Mesendoderm (in vitro differentiated cells): Measurements from ENCODE around the gene ERCC4.
"Not testable (repeated sequence)": the region's sequence is repeated elsewhere in the genome, so short reads cannot be mapped to it uniquely, and the experiment has no call there.

Source experiments
- DNase-seq: peaks from one replicate; pipeline ENCODE4 v3.0.0; 2013
- H2AK5ac ChIP-seq: 2 replicates; pipeline ENCODE4 v1.6.1; 2013; ENCODE audit warnings: low read length, inconsistent platforms
- H2BK120ac ChIP-seq: 2 replicates; pipeline ENCODE4 v1.6.1; 2013; ENCODE audit warnings: low read depth, mild to moderate bottlenecking, low read length, moderate library complexity, mixed read lengths
- H2BK15ac ChIP-seq: replicated peaks from 2 replicates; pipeline ENCODE4 v1.6.1; 2013; ENCODE audit warnings: low read depth, mild to moderate bottlenecking, moderate library complexity
- H2BK5ac ChIP-seq: 2 replicates; pipeline ENCODE4 v1.6.1; 2013; ENCODE audit warnings: low read length, inconsistent platforms
- H3K18ac ChIP-seq: 2 replicates; pipeline ENCODE4 v1.6.1; 2013; ENCODE audit warnings: mild to moderate bottlenecking, low read length, mixed read lengths
- H3K23ac ChIP-seq: one replicate; pipeline ENCODE4 v1.6.1; 2013; ENCODE audit warnings: low read length
- H3K27ac ChIP-seq: 2 replicates; pipeline ENCODE4 v1.5.1; 2013; ENCODE audit warnings: low read depth, mild to moderate bottlenecking, inconsistent platforms, low read length, moderate library complexity
- H3K27me3 ChIP-seq: 2 replicates; pipeline ENCODE4 v1.6.1; 2013; ENCODE audit warnings: low read length, control low read depth, mild to moderate bottlenecking, inconsistent platforms; ENCODE audit not compliant: insufficient read depth, poor library complexity
- H3K36me3 ChIP-seq: 2 replicates; pipeline ENCODE4 v1.6.1; 2013; ENCODE audit warnings: low read length, inconsistent platforms; ENCODE audit not compliant: control insufficient read depth, insufficient read depth
- H3K4ac ChIP-seq: one replicate; pipeline ENCODE4 v1.6.1; 2013; ENCODE audit warnings: low read depth, mild to moderate bottlenecking, low read length, moderate library complexity
- H3K4me1 ChIP-seq: 2 replicates; pipeline ENCODE4 v1.6.1; 2013; ENCODE audit warnings: low read depth, low read length, inconsistent platforms; ENCODE audit not compliant: control insufficient read depth
- H3K4me2 ChIP-seq: 2 replicates; pipeline ENCODE4 v1.6.1; 2013; ENCODE audit warnings: low read length
- H3K4me3 ChIP-seq: 2 replicates; pipeline ENCODE4 v1.5.1; 2013; ENCODE audit warnings: mild to moderate bottlenecking, low read length
- H3K56ac ChIP-seq: one replicate; pipeline ENCODE4 v1.6.1; 2013; ENCODE audit warnings: low read length
- H3K79me1 ChIP-seq: 2 replicates; pipeline ENCODE4 v1.6.1; 2013; ENCODE audit warnings: low read length, inconsistent platforms
- H3K79me2 ChIP-seq: 2 replicates; pipeline ENCODE4 v1.6.1; 2013; ENCODE audit warnings: mild to moderate bottlenecking, low read length; ENCODE audit not compliant: control insufficient read depth, insufficient read depth
- H3K9ac ChIP-seq: 2 replicates; pipeline ENCODE4 v1.6.1; 2013; ENCODE audit warnings: low read length, inconsistent platforms
- H4K5ac ChIP-seq: one replicate; pipeline ENCODE4 v1.6.1; 2013; ENCODE audit warnings: low read length
- H4K8ac ChIP-seq: one replicate; pipeline ENCODE4 v1.6.1; 2013; ENCODE audit warnings: low read depth, mild to moderate bottlenecking, control low read depth, low read length, moderate library complexity
- WGBS: extraction: QIAGEN DNeasy Blood & Tissue Kit; methylation state at CpG from one replicate; pipeline ENCODE4 v1.1.7; 2013; ENCODE audit warnings: low lambda C conversion rate, missing lambda C conversion rate; ENCODE audit not compliant: insufficient coverage; ENCODE audit errors: extremely low coverage; 5-methylcytosine and 5-hydroxymethylcytosine counted together

Gene ERCC4

DNA sequence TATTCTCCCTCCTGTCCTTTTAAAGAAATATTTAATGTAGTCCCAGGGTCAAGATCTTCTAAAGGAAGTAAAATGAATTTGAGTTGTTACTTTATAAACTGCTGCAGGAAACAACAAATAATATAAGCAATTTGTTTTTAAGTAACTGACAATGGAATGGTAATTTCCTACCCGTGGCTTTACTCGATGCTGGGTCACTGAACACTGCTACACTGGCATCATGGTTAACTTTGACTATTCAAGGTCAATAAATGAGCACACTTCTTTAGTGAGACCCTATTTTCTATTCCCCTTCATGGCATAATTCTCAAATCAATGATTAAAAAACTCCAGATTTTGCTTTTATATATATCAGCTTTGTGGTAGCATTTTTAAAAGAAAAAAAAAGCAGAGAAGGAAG is 22.1 kb upstream of the ERCC4 start:
- H3K9ac ChIP-seq: no peak overlapping the region
- WGBS: no CpG with 5 or more reads among the region's 2 CpGs

DNA sequence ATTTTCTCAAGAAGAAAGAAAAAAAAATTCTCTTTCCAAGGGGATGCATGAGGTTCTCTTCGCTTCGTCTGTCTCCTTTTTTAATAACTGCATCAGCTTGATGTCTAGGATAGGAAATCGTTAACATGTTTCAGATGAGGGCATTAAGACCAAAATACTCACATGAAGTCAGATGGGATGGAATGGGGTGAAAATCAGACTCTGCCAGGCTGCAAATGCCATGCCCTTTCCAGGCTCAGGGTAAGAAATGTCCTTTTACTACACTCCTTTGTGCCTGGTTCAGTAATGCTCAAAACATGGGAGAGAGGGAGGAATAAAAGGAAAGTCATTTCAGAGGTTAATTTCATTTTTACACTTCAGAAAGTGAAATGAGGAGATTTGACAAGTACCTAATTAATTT is 21.7 kb upstream of the ERCC4 start:
- Histone ChIP-seq H2BK15ac (no peak overlapping the region), H3K18ac (no peak overlapping the region), H3K56ac (no peak overlapping the region), H3K4ac (no peak overlapping the region), H2AK5ac (no peak overlapping the region), H3K79me1 (no peaks in the 10 kb centered on the region), H3K4me2 (no peak overlapping the region), H3K23ac (no peak overlapping the region), H3K27me3 (no peaks in the 10 kb centered on the region), H3K9ac (no peak overlapping the region), H4K5ac (no peak overlapping the region), H3K4me3 (no peak overlapping the region), H2BK120ac (no peak overlapping the region), H3K4me1 (no peaks in the 10 kb centered on the region), H4K8ac (no peak overlapping the region), H3K79me2 (no peaks in the 10 kb centered on the region), H3K36me3 (no peaks in the 10 kb centered on the region), H2BK5ac (no peak overlapping the region), H3K27ac (no peak overlapping the region)
- DNase-seq: no peak
- WGBS: no CpG with 5 or more reads among the region's 3 CpGs

More for the DNA sequence above, 22.1 kb upstream of the ERCC4 start:
- H3K23ac ChIP-seq: no peak overlapping the region
- no peak overlapping the region for H2BK5ac ChIP-seq
- no peaks in the 10 kb centered on the region for H3K27me3 ChIP-seq
- no peak overlapping the region for H3K18ac ChIP-seq
- no peak overlapping the region for H2BK15ac ChIP-seq
- no peak for DNase-seq
- H3K56ac ChIP-seq: no peak overlapping the region
- no peak overlapping the region for H3K4ac ChIP-seq
- no peak overlapping the region for H3K27ac ChIP-seq
- H2BK120ac ChIP-seq: no peak overlapping the region
- no peaks in the 10 kb centered on the region for H3K4me1 ChIP-seq
- no peaks in the 10 kb centered on the region for H3K79me1 ChIP-seq
- H2AK5ac ChIP-seq: no peak overlapping the region
- H3K79me2 ChIP-seq: no peaks in the 10 kb centered on the region
- H4K8ac ChIP-seq: no peak overlapping the region
- H3K4me3 ChIP-seq: no peak overlapping the region
- H3K36me3 ChIP-seq: no peaks in the 10 kb centered on the region
- no peak overlapping the region for H4K5ac ChIP-seq
- H3K4me2 ChIP-seq: no peak overlapping the region

DNA sequence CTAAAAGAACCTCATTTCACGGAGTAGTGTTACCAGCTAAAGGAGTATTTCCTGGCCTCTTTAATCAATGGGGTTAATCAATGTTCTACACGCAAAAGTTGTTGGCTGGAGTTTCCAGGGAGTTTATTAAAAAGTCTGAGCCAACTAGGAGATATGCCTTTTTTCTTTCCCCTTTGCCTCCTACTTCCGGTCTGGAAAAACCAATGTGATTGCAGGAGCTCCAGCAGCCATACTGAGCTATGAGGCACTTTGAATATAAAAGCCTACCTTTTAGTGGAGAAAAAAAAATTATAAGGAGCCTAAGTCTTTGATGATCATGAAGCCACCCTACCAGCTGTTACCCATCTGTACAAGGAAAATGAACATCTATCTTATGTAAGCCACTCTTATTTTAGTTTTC is 17.9 kb upstream of the ERCC4 start:
- Histone ChIP-seq H3K79me2 (no peaks in the 10 kb centered on the region), H3K27me3 (no peaks in the 10 kb centered on the region), H3K27ac (no peak overlapping the region), H3K4me3 (no peak overlapping the region), H3K36me3 (no peaks in the 10 kb centered on the region), H3K4me2 (no peak overlapping the region), H2BK15ac (no peak overlapping the region), H2AK5ac (no peak overlapping the region), H3K4me1 (no peaks in the 10 kb centered on the region), H3K18ac (no peak overlapping the region), H3K23ac (no peak overlapping the region), H3K9ac (no peak overlapping the region), H3K56ac (no peak overlapping the region), H4K8ac (no peak overlapping the region), H2BK120ac (no peak overlapping the region), H2BK5ac (no peak overlapping the region), H3K4ac (no peak overlapping the region), H3K79me1 (no peaks in the 10 kb centered on the region), H4K5ac (no peak overlapping the region)
- no peak for DNase-seq
- WGBS: no CpG with 5 or more reads among the region's 3 CpGs

DNA sequence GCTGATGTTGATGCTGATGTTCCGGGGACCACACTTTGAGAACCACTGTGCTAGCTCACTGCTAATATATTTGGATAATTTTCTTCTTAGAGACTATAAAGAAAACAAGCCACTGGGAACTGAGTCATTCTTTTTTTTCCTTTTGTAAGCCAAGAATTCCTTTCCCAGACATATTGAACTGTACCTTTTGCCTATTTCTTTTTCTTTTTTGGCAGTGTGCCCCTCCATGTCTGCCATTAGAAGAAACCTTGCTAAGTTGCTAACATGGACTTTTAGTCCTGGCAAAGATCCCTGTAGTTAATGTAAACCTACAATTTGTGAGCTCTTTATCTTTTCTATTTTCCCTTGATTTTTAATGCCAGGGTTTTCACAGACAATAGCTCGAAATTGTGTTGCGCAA is 17.3 kb upstream of the ERCC4 start:
- Histone ChIP-seq H2AK5ac (no peak overlapping the region), H3K9ac (no peak overlapping the region), H2BK120ac (no peak overlapping the region), H4K8ac (no peak overlapping the region), H3K79me1 (no peaks in the 10 kb centered on the region), H3K4me2 (no peak overlapping the region), H3K4ac (no peak overlapping the region), H3K56ac (no peak overlapping the region), H3K4me1 (no peaks in the 10 kb centered on the region), H3K23ac (no peak overlapping the region), H3K79me2 (no peaks in the 10 kb centered on the region), H3K4me3 (no peak overlapping the region), H3K18ac (no peak overlapping the region), H4K5ac (no peak overlapping the region), H2BK5ac (no peak overlapping the region), H3K27me3 (no peaks in the 10 kb centered on the region), H3K27ac (no peak overlapping the region), H3K36me3 (no peaks in the 10 kb centered on the region), H2BK15ac (no peak overlapping the region)
- no peak for DNase-seq
- WGBS: no CpG with 5 or more reads among the region's 3 CpGs

DNA sequence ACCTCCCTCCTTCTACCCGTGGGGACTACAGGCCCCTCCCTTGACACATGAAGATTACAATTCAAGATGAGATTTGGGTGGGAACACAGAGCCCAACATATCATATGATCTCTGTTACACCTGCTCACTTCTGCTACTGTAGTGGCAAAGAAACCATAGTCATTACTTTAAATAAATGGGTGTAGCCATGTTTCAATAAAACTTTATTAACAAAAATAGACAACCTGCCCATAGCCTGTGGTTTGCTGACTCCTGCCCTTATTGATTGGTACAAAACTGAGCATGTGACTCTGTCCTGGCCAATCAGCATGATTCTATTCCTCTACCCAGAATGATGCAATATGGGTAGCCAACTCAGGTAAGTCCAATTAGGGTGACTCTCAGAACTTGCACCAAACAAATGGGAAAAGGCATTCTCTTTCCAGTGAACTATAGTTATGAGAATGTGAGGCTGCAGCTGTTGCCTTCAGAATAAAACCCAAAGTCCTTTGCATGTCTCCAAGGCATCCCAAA is 15.7 kb upstream of the ERCC4 start:
- Histone ChIP-seq H3K4ac (no peak overlapping the region), H3K9ac (no peak overlapping the region), H3K27me3 (no peaks in the 10 kb centered on the region), H3K4me2 (no peak overlapping the region), H3K18ac (no peak overlapping the region), H4K8ac (no peak overlapping the region), H3K79me1 (no peaks in the 10 kb centered on the region), H2BK5ac (no peak overlapping the region), H3K79me2 (no peaks in the 10 kb centered on the region), H3K4me1 (no peaks in the 10 kb centered on the region), H3K4me3 (no peak overlapping the region), H3K23ac (no peak overlapping the region), H3K36me3 (no peaks in the 10 kb centered on the region), H3K27ac (no peak overlapping the region), H2AK5ac (no peak overlapping the region), H3K56ac (no peak overlapping the region), H2BK15ac (no peak overlapping the region), H4K5ac (no peak overlapping the region), H2BK120ac (no peak overlapping the region)
- DNase-seq: no peak
- WGBS: no CpG with 5 or more reads among the region's 1 CpG

DNA sequence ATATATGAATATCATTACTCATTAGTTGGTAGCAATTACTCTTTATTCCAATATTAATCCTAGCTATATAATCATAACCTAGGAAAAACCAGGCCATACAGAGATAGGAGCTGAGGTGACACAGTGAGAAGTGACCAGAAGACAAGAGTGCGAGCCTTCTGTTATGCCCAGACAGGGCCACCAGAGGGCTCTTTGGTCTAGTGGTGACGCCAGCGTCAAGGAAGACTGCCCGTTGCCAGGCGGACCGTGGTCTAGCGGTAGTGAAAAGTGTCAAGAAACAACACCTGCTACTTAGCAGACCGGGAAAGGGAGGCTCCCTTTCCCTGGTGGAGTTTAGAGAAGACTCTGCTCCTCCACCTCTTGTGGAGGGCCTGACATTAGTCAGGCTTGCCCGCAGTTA is 15.1 kb upstream of the ERCC4 start:
- H2BK5ac ChIP-seq, H3K79me2 ChIP-seq, H4K8ac ChIP-seq, H3K27me3 ChIP-seq, H3K4me1 ChIP-seq, H3K4ac ChIP-seq, H3K56ac ChIP-seq, H4K5ac ChIP-seq, H3K9ac ChIP-seq, H3K4me2 ChIP-seq, H3K27ac ChIP-seq, H2BK120ac ChIP-seq, H3K79me1 ChIP-seq, H2BK15ac ChIP-seq, H3K18ac ChIP-seq, H3K4me3 ChIP-seq, H3K36me3 ChIP-seq, H2AK5ac ChIP-seq, H3K23ac ChIP-seq: not testable (repeated sequence)
- DNase-seq: peak; percentile 64
- no CpG with 5 or more reads among the region's 9 CpGs for WGBS
